GM10266 (cell line): ENCODE results near the gene LY6G5B.

Experiments
- DNase-seq: peaks from one replicate; pipeline ENCODE4 v3.0.0; 2012; ENCODE audit errors: extremely low spot score
- TF ChIP-seq, protein P1 (sequence below): IDR thresholded peaks from 2 replicates; pipeline ENCODE4 v1.5.1; 2012; ENCODE audit warnings: mild to moderate bottlenecking, low read depth; ENCODE audit not compliant: control insufficient read depth, insufficient read depth; ENCODE audit errors: missing control alignments

LY6G5B gene

DNA sequence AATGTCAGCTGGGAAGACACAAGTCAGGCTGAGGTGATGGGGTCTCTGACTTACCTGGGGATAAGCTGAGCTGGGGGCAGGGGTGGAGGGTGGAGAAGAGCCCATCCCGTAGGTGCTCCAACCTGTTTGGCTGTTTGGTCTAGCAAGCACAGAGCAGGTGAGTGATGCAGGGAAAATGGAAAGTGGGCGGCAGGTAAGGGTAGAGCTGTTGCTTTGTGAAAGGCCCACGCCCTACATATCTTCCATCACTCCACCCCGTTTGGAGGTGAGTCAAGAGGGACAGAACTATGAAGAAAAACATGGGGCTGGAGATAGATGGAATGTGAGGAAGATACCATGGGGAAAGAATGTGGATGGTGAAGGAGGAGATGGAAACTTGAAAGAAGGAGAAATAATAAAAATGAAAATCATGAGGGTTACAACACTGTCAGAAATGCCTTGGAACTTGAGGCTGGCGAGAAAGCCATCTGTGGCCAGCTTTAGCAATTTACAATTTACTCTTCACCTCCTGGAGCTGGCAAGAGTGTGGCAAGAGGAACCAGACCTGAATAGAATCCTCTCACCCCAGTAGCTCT, 50.5 kb downstream of the LY6G5B start:
- TF ChIP-seq, protein P1, sequence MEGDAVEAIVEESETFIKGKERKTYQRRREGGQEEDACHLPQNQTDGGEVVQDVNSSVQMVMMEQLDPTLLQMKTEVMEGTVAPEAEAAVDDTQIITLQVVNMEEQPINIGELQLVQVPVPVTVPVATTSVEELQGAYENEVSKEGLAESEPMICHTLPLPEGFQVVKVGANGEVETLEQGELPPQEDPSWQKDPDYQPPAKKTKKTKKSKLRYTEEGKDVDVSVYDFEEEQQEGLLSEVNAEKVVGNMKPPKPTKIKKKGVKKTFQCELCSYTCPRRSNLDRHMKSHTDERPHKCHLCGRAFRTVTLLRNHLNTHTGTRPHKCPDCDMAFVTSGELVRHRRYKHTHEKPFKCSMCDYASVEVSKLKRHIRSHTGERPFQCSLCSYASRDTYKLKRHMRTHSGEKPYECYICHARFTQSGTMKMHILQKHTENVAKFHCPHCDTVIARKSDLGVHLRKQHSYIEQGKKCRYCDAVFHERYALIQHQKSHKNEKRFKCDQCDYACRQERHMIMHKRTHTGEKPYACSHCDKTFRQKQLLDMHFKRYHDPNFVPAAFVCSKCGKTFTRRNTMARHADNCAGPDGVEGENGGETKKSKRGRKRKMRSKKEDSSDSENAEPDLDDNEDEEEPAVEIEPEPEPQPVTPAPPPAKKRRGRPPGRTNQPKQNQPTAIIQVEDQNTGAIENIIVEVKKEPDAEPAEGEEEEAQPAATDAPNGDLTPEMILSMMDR: no peak
- no peak for DNase-seq

DNA sequence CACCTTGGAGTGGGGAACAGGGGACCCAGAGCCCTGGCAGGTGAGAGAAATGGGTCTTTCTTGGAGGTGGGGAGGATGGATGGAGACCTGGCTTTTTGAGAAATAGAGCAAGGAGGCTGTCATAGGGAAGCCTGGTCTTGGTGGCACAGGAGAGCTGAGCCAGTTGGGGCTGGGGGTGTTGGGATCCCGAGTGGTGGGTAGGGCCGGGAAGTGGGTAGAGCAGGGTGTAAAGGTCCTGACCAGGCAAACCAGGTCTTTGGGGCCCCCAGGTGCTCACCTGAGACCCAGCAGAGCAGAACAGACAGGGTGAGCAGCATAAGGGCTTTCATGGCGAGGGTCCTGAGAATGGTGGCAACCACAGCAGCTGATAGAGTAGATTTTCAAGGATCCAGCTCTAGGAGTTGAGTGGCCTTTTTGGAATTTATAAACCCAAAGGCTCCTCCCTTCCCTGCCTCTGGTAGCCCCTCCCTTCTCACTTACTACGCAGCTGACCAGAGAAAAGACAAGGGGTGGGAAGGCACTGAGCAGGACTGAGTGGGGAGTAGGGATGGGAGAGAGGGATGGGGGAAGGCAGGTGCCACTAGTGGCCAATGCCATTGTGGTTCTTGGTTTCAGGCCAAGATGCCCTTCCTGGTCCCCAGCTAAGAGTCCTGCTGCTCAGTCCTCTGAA, 51.7 kb downstream of the LY6G5B start, which contains the start of gene LY6G6C:
LY6G6C (minus strand) TSS at position 396 of the 670 bp plus-strand sequence; CDS start at position 329, 67 bp downstream.
- no peak for DNase-seq
- TF ChIP-seq, protein P1: no peak

DNA sequence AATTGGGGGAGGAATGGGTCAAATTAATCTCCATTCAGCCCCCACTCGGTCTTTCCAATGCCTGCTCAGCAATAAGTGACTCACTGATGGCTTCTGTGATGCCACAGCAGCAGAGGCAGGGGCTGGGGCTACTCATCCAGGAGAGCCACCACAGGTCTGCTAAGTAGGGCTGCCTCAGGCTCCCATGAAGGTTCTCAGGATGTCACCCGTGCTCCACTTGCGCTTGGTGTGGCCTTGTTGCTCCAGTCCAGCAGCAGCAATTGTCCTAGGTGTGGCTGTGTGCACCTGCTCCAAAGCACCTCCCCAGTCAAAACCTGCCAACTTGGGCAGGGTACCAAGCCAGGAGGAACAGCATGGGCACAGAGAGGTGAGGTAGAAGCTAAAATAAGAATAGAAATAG, 52.4 kb downstream of the LY6G5B start:
- TF ChIP-seq, protein P1: no peak
- DNase-seq: no peak
